Keratinocyte (primary cell): ENCODE measurements around the gene ANKMY1. TPM values are rescaled to one million over a fixed set of nuclear protein-coding genes. Genes with fewer than 3 reads are reported as not detected.
"Not testable (repeated sequence)": the region's sequence is repeated elsewhere in the genome, so short reads cannot be mapped to it uniquely, and the experiment has no call there.

Source experiments
- DNase-seq: peaks from one replicate; pipeline ENCODE4 v3.0.0-alpha.2; 2011; ENCODE audit warnings: low read depth, missing footprints, low spot score
- FAIRE-seq: peaks from 2 replicates; lab custom pipeline; 2011; peaks lifted over from hg19 to GRCh38; lab: Jason Lieb, UNC
- H2AFZ ChIP-seq: 2 replicates; pipeline ENCODE4 v1.6.0; 2012; ENCODE audit warnings: low read length, control low read depth, inconsistent platforms; ENCODE audit not compliant: control insufficient read depth
- H3K27ac ChIP-seq: 2 replicates; pipeline ENCODE4 v1.5.1; 2011; ENCODE audit warnings: low read length; ENCODE audit not compliant: control insufficient read depth, insufficient read depth
- H3K27me3 ChIP-seq: 3 replicates; pipeline ENCODE4 v1.6.0; 2011; ENCODE audit warnings: low read length; ENCODE audit not compliant: control insufficient read depth, insufficient read depth; ENCODE audit errors: extremely low read depth
- H3K36me3 ChIP-seq, 2 experiments: 2 replicates in 1 of 2; 3 replicates in 1 of 2; pipeline ENCODE4 v1.5.1; 2011; ENCODE audit warnings: low read length in 2 of 2, mild to moderate bottlenecking in 1 of 2; ENCODE audit not compliant: control insufficient read depth in 2 of 2, insufficient read depth in 2 of 2; ENCODE audit errors: extremely low read depth in 1 of 2
- H3K4me1 ChIP-seq: 3 replicates; pipeline ENCODE4 v1.5.1; 2011; ENCODE audit warnings: low read length; ENCODE audit not compliant: control insufficient read depth, insufficient read depth; ENCODE audit errors: extremely low read depth
- H3K4me2 ChIP-seq: 3 replicates; pipeline ENCODE4 v1.6.0; 2011; ENCODE audit warnings: low read depth, low read length; ENCODE audit not compliant: control insufficient read depth, insufficient read depth; ENCODE audit errors: extremely low read depth
- H3K4me3 ChIP-seq, 3 experiments: fragments of 200-600 bp in 1 of 3; sonication (generic) in 1 of 3; 2 replicates in 2 of 3; 3 replicates in 1 of 3; pipeline ENCODE4 v1.5.1; 2011 to 2016; ENCODE audit warnings: low read length in 3 of 3, mild to moderate bottlenecking in 3 of 3, control low read depth in 2 of 3, inconsistent platforms in 1 of 3, low read depth in 1 of 3, mixed read lengths in 1 of 3, mixed run types in 1 of 3, moderate library complexity in 1 of 3; ENCODE audit not compliant: control insufficient read depth in 2 of 3, insufficient read depth in 2 of 3; ENCODE audit errors: extremely low read depth in 1 of 3
- H3K79me2 ChIP-seq: 2 replicates; pipeline ENCODE4 v1.6.0; 2012; ENCODE audit warnings: low read length; ENCODE audit not compliant: control insufficient read depth, insufficient read depth
- H3K9ac ChIP-seq: 3 replicates; pipeline ENCODE4 v1.6.0; 2011; ENCODE audit warnings: low read length; ENCODE audit not compliant: control insufficient read depth, insufficient read depth; ENCODE audit errors: extremely low read depth
- H3K9me1 ChIP-seq: 3 replicates; pipeline ENCODE4 v1.6.0; 2011; ENCODE audit warnings: low read length; ENCODE audit not compliant: control insufficient read depth, insufficient read depth; ENCODE audit errors: extremely low read depth
- H3K9me3 ChIP-seq: 2 replicates; pipeline ENCODE4 v1.5.1; 2012; ENCODE audit warnings: low read depth, low read length; ENCODE audit not compliant: control insufficient read depth
- H4K20me1 ChIP-seq: 3 replicates; pipeline ENCODE4 v1.6.0; 2011; ENCODE audit warnings: low read length; ENCODE audit not compliant: control insufficient read depth, insufficient read depth; ENCODE audit errors: extremely low read depth
- EZH2 ChIP-seq: IDR thresholded peaks from one replicate; pipeline ENCODE4 v1.6.1; 2012; ENCODE audit warnings: inconsistent platforms, mild to moderate bottlenecking, low read length, moderate library complexity
- dilution Hi-C: fragments of 300-500 bp; cut with MboI; formaldehyde crosslinking; loops from one replicate; pipeline ENCODE4 v1.7.0; 2020; ENCODE audit warnings: low sequenced_read_pairs; ENCODE audit not compliant: extremely low pct_ligation_motif_present
- polyA plus RNA-seq, 5 experiments: library from polyadenylated mRNA; depleted of rRNA in 3 of 5; stranded (reverse) in 3 of 5; stranded (forward) in 1 of 5; unstranded in 1 of 5; fragments of >200 nt; gene quantifications; 1 replicate in 1 of 5; 2 replicates in 3 of 5; 3 replicates in 1 of 5; pipeline versions ENCODE4 v1.2.1 to v1.2.3, GENCODE V29; 2011 to 2012; ENCODE audit warnings: missing spikeins in 2 of 5, low read depth in 1 of 5, low replicate concordance in 1 of 5
- TF ChIP-seq, protein P1 (sequence below), 3 experiments: IDR thresholded peaks in 1 of 3; conservative IDR thresholded peaks in 1 of 3; optimal IDR thresholded peaks in 1 of 3; 2 replicates in 2 of 3; 3 replicates in 1 of 3; pipeline versions ENCODE3 to v1.5.1; 2011; ENCODE audit warnings: low read length in 3 of 3, mild to moderate bottlenecking in 3 of 3, moderate library complexity in 2 of 3, control low read depth in 1 of 3, inconsistent platforms in 1 of 3; ENCODE audit not compliant: insufficient read depth in 2 of 3; ENCODE audit errors: extremely low read depth in 1 of 3

The ANKMY1 gene
- polyA plus RNA-seq, 1 donor (not counting 4 experiments of a cell fraction or from before 2014, with no cell fraction given), result 3.3 TPM

DNA sequence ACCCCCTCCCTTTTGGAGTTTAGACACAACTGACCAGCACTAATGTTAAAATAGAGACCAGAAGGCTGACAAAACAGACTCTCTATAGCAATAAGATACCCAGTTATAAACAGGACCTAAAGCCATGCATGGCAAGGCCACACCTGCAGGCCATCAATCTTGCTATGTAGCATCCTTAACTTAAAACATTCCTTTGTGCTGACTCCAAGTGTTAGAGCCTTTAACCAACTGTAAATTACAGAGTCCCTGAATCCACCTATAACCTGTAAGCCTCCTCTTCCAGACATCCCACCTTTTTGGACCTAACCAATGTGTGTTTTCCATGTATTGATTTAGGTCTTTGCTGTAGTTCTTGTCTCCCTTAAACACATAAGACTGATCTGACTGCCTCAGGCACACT lies 17.9 kb downstream of the ANKMY1 start:
- TF ChIP-seq, protein P1, sequence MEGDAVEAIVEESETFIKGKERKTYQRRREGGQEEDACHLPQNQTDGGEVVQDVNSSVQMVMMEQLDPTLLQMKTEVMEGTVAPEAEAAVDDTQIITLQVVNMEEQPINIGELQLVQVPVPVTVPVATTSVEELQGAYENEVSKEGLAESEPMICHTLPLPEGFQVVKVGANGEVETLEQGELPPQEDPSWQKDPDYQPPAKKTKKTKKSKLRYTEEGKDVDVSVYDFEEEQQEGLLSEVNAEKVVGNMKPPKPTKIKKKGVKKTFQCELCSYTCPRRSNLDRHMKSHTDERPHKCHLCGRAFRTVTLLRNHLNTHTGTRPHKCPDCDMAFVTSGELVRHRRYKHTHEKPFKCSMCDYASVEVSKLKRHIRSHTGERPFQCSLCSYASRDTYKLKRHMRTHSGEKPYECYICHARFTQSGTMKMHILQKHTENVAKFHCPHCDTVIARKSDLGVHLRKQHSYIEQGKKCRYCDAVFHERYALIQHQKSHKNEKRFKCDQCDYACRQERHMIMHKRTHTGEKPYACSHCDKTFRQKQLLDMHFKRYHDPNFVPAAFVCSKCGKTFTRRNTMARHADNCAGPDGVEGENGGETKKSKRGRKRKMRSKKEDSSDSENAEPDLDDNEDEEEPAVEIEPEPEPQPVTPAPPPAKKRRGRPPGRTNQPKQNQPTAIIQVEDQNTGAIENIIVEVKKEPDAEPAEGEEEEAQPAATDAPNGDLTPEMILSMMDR (optimal IDR thresholded peaks at IDR 0.05 in 1 of 3, IDR thresholded peaks at IDR 0.05 in 1 of 3, conservative IDR thresholded peaks at IDR 0.05 in 1 of 3; ENCODE audit: extremely low read depth in 1 of 3, insufficient read depth in 2 of 3, low read length in 3 of 3), result no peak
- no peak overlapping the region for H3K4me2 ChIP-seq
- FAIRE-seq (no peak), DNase-seq (no peak)
- no peaks in the 10 kb centered on the region for H3K4me1 ChIP-seq
- no peaks in the 10 kb centered on the region for H3K9me3 ChIP-seq
- no peak overlapping the region for H3K4me3 ChIP-seq
- H4K20me1 ChIP-seq, result no peaks in the 10 kb centered on the region
- H2AFZ ChIP-seq, result no peak overlapping the region
- no peak overlapping the region for H3K27ac ChIP-seq
- no peak overlapping the region for H3K9ac ChIP-seq
- no peaks in the 10 kb centered on the region for H3K9me1 ChIP-seq
- H3K27me3 ChIP-seq, result no peaks in the 10 kb centered on the region
- no peaks in the 10 kb centered on the region for H3K79me2 ChIP-seq
- dilution Hi-C loops, result no loop called here
- H3K36me3 ChIP-seq, result peaks cover 0 to 3% of the 10 kb centered on the region in 2 experiments

DNA sequence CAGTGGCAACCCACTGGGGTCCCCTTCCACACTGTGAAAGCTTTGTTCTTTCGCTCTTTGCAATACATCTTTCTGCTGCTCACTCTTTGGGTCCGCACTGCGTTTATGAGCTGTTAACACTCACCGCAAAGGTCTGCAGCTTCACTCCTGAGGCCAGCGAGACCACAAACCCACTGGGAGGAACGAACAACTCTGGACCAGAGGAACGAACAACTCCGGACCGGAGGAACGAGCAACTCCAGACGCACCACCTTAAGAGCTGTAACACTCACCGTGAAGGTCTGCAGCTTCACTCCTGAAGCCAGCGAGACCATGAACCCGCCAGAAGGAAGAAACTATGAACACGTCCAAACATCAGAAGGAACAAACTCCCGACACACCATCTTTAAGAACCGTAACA lies 18.7 kb downstream of the ANKMY1 start:
- H3K4me3 ChIP-seq, H3K4me1 ChIP-seq, H3K79me2 ChIP-seq, H3K27ac ChIP-seq, H4K20me1 ChIP-seq, H3K9me3 ChIP-seq, H3K9me1 ChIP-seq, H3K27me3 ChIP-seq, H3K36me3 ChIP-seq, H3K9ac ChIP-seq, H3K4me2 ChIP-seq, dilution Hi-C loops, FAIRE-seq, H2AFZ ChIP-seq, DNase-seq: not testable (repeated sequence)

DNA sequence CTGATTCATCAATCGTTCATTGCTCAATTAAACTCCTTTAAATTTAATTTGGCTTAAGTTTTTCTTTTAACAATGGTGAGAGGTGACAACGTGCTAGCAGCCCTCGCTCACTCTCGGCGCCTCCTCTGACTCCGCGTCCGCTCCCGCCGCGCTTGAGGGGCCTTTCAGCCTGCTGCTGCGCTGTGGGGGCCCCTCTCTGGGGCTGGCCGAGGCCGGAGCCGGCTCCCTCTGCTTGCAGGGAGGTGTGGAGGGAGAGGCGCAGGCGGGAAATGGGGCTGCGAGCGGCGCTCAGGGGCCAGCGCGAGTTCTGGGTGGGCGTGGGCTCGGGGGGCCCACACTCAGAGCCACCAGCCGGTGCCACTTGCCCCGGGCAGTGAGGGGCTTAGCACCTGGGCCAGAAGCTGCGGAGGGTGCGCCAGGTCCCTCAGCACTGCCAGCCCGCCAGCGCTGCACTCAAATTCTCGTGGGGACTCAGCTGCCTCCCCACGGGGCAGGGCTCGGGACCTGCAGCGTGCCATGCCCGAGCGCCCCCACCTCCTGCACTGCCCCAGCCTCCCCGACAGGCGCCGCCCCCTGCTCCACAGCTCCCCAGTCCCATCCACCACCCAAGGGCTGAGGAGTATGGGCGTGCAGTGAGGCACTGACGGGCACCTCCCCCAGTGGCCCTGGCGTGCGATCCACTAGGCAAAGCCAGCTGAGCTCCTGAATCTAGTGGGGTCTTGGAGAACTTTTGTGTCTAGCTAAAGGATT lies 19.6 kb downstream of the ANKMY1 start:
- Histone ChIP-seq H2AFZ (no peak overlapping the region), H3K27me3 (no peaks in the 10 kb centered on the region), H3K27ac (no peak overlapping the region), H4K20me1 (no peaks in the 10 kb centered on the region), H3K36me3 (peaks cover 0 to 3% of the 10 kb centered on the region in 2 experiments), H3K4me2 (no peak overlapping the region), H3K4me3 (no peak overlapping the region), H3K9me3 (no peaks in the 10 kb centered on the region), H3K9ac (no peak overlapping the region), H3K9me1 (no peaks in the 10 kb centered on the region), H3K4me1 (no peaks in the 10 kb centered on the region), H3K79me2 (no peaks in the 10 kb centered on the region)
- DNase-seq (no peak), FAIRE-seq (no peak)
- dilution Hi-C loops, result no loop called here
- TF ChIP-seq, protein P1 (optimal IDR thresholded peaks at IDR 0.05 in 1 of 3, IDR thresholded peaks at IDR 0.05 in 1 of 3, conservative IDR thresholded peaks at IDR 0.05 in 1 of 3; ENCODE audit: extremely low read depth in 1 of 3, insufficient read depth in 2 of 3, low read length in 3 of 3), result no peak
- TF ChIP-seq EZH2, result no peak
